ENCODE data around the gene COL4A2.

The COL4A2 gene

GRCh38 chr13:110410936-110411687 lies 104.0 kb downstream of the COL4A2 start:
- DNase-seq (ENCODE audit: low read depth) = no peak
- TF ChIP-seq, protein P1, sequence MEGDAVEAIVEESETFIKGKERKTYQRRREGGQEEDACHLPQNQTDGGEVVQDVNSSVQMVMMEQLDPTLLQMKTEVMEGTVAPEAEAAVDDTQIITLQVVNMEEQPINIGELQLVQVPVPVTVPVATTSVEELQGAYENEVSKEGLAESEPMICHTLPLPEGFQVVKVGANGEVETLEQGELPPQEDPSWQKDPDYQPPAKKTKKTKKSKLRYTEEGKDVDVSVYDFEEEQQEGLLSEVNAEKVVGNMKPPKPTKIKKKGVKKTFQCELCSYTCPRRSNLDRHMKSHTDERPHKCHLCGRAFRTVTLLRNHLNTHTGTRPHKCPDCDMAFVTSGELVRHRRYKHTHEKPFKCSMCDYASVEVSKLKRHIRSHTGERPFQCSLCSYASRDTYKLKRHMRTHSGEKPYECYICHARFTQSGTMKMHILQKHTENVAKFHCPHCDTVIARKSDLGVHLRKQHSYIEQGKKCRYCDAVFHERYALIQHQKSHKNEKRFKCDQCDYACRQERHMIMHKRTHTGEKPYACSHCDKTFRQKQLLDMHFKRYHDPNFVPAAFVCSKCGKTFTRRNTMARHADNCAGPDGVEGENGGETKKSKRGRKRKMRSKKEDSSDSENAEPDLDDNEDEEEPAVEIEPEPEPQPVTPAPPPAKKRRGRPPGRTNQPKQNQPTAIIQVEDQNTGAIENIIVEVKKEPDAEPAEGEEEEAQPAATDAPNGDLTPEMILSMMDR (IDR thresholded peaks at IDR 0.05; ENCODE audit: low read depth, low read length, missing control alignments) = no peak
- H3K4me3 ChIP-seq (ENCODE audit: low read depth, low read length) = no peak overlapping the region

- DNase-seq (ENCODE audit: low read depth) = no peak
- H3K4me3 ChIP-seq (ENCODE audit: low read depth, low read length) = no peak overlapping the region
- TF ChIP-seq, protein P1 (IDR thresholded peaks at IDR 0.05; ENCODE audit: low read depth, low read length, missing control alignments) = no peak
Observed at GRCh38 chr13:110411688-110412059, 104.6 kb downstream of the COL4A2 start.

DNA sequence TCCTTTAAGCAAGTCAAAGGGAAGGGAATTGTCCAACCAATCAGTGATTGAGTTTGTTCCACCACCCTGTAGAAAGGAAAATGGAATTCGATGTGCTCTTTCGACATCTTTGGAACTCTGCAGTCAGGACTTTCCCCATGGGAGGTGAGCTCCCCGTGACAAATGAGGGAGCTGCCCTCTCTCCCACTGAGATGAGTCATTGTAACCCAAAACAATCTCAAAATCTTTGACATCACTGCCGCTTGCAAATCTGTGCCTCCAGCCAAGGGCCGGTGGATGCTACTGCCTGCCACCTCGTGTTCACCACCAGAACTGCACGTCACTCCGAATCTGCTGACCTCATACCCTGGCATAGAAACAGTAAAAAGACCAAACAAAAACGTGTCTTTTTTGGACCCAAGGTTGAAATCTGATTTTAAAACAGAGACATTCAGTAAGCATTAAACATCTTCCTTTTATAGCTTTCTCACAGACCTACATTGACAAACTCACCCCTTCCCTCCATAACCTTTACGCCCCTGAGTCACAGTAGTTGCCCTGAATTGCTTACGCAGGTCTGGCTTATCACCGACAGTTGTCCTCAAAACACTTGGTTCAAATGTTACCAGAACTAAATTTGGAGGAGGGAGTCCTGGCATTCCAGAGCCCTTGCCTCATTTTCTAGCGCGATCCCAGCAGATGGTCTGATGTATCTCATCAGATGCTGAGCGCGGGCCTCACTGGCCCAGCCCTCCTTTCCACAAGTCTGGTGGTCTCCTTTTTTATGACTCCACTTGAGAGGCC lies 105.2 kb downstream of the COL4A2 start:
- TF ChIP-seq, protein P1 (IDR thresholded peaks at IDR 0.05; ENCODE audit: low read depth, low read length, missing control alignments) = peak; percentile 88
- no peak overlapping the region for H3K4me3 ChIP-seq (ENCODE audit: low read depth, low read length)
- peak; percentile 35 for DNase-seq (ENCODE audit: low read depth)

DNA sequence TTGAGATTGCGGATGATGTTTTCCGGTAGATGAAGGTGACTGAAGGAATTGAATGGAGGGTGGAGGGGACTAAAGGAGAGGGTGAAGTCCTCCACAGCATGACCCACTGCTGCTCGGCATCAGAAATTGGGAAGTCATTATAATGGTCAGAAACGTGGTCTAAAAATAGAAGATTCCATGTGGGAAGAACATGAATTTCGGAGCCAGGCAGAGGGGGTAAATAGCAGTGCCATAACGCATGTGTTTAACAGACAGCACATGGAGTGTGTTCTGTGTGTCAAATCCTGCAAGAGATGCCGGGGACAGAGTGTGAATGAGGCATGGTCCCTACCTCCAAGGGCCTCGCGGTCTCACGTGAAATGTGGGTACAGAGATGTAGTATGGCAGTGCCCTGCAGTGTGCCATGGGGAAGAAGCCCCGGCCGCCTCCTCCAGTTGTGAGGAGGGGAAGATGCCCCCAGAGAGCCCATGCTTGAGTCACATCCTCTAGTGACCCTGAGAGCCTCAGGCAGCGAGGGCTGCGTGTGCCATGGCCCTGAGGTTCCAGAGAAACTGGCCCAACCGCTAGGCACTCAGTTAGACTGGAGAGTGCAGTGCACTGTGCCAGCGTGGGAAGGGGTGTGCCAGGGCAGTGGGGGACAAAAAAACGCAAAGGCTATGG lies 106.1 kb downstream of the COL4A2 start:
- TF ChIP-seq, protein P1 (IDR thresholded peaks at IDR 0.05; ENCODE audit: low read depth, low read length, missing control alignments) = no peak
- no peak overlapping the region for H3K4me3 ChIP-seq (ENCODE audit: low read depth, low read length)
- DNase-seq (ENCODE audit: low read depth) = no peak

DNA sequence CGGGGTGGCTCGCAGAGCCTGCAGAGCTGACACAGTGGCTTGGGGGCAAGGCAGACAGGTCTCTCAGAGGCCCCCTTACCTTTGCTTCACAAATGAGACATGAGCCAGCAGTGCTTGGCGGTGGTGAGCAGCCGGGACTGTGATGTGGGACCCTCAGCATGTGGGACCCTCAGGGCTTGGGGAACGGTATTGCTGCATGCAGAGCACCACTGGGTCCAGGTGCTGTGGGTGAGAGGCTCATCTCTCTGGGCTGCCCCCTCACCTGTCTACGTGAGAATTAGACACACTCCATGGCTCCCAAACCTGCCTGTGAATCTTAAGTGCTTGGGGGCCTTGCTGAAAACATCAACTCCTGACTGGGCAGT lies 106.6 kb downstream of the COL4A2 start:
- no peak for DNase-seq (ENCODE audit: low read depth)
- TF ChIP-seq, protein P1 (IDR thresholded peaks at IDR 0.05; ENCODE audit: low read depth, low read length, missing control alignments) = no peak
- H3K4me3 ChIP-seq (ENCODE audit: low read depth, low read length) = no peak overlapping the region

GRCh38 chr13:110414283-110414682 lies 107.2 kb downstream of the COL4A2 start:
- TF ChIP-seq, protein P1 (IDR thresholded peaks at IDR 0.05; ENCODE audit: low read depth, low read length, missing control alignments) = no peak
- DNase-seq (ENCODE audit: low read depth) = no peak
- H3K4me3 ChIP-seq (ENCODE audit: low read depth, low read length) = no peak overlapping the region
